ENCODE data around the gene GIGYF2.

- no peak for TF ChIP-seq CTCF (IDR thresholded peaks at IDR 0.05)
- no peak for TF ChIP-seq EP300 (IDR thresholded peaks at IDR 0.05)
Observed at GRCh38 chr2:232854082-232854481, 157.0 kb downstream of the GIGYF2 start.

Data from esophagus muscularis mucosa (tissue), 3 donors.